ENCODE data around the gene NFATC1.

NFATC1 gene

GRCh38 chr18:79404567-79404910, 8.8 kb downstream of the NFATC1 start:
- ChIA-PET CTCF (no interaction called here), POLR2A (no interaction called here)
- TF ChIP-seq CTCF (IDR thresholded peaks at IDR 0.05; ENCODE audit: insufficient read depth, low read length, missing control alignments): no peak
- DNase-seq (ENCODE audit: low read depth, low spot score): no peak
- H3K4me3 ChIP-seq (ENCODE audit: low read depth, low read length): no peak overlapping the region

DNA sequence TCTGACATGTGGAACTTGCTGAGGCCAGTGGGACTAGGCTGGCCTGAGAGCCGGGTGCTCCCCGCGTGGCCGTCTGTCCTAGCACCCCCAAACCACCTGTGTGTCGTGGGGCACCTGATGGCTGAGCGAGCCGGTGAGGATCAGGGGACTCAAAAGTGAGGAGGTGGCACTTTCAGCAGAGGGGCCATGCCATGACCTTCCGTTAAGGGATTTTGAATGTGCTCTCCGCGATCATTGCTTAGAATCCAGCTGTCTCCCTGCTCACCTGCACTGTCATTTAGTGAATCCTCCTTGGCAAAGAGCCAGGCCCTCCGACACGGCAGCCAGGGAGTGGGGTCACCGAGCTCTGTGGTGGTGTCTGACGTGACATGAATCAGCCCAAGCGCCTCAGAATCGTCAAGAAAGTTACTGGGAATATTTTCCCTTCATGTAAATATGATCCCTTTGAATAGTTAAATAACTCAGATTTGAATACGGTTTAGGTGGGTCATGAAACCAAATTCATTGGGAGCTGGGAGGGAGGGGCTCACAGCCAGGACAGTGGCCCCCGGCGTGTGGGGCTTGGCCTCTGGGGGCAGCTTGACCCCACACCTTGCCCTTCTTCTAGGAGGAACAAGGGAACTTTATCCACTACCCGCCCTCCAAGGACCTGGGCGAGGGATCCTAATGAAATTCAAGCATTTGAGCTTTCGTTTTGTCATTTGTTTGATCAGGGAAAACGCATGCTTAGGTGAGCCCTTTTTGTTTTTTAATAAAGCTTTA, 9.5 kb downstream of the NFATC1 start:
- CTCF ChIA-PET: interaction anchor here (0.6 to 1.3 kb wide), 4 partner anchors 9 to 123 kb away, joined by 3 to 4 read pairs (median 4); partner anchors contain the start of gene NFATC1
- POLR2A ChIA-PET: no interaction called here
- DNase-seq (ENCODE audit: low read depth, low spot score): no peak
- no peak for TF ChIP-seq CTCF (IDR thresholded peaks at IDR 0.05; ENCODE audit: insufficient read depth, low read length, missing control alignments)
- no peak overlapping the region for H3K4me3 ChIP-seq (ENCODE audit: low read depth, low read length)

DNA sequence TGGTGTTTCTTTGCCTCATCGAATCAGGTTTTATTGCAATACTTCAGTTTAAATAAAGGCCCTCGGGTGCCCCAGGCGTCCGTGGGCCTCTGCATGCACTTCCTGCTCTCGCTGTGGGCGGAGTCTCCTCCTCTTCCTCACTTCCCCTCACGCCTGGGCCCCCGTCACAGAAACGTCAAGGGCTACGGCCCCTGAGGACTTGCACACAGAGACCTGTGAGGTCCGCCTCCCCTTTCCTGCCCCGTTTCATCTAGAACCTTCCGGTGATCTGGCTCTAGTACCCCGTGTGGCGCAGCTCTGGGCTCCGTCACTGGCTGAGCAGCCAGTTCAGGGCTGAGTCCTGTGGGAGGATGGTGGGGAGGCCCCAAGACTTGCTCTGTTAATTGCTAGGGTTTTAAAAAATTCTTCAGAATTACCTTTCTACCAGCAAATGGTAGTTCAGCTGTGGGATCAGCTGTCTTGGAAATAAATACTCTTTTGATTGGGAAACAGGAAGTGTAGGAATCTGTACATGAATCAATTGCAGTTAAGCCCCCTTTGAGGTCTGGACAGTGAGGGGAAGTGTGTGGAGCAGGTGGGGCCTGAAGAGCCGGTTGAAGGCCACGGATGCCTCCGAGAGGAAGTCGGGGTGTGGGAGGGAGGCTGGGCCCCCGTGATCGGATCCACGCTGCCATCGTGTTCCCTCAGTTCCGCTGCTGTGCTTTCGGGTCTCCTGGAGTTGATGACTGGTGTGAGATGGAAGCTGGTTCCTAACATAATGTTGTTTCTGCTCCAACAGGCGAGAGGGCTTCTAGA, 10.2 kb downstream of the NFATC1 start:
- no peak for DNase-seq (ENCODE audit: low read depth, low spot score)
- CTCF ChIA-PET: interaction anchor here (0.6 to 1.3 kb wide), 4 partner anchors 10 to 123 kb away, joined by 3 to 4 read pairs (median 4); partner anchors contain the start of gene NFATC1
- POLR2A ChIA-PET: no interaction called here
- no peak overlapping the region for H3K4me3 ChIP-seq (ENCODE audit: low read depth, low read length)
- no peak for TF ChIP-seq CTCF (IDR thresholded peaks at IDR 0.05; ENCODE audit: insufficient read depth, low read length, missing control alignments)

DNA sequence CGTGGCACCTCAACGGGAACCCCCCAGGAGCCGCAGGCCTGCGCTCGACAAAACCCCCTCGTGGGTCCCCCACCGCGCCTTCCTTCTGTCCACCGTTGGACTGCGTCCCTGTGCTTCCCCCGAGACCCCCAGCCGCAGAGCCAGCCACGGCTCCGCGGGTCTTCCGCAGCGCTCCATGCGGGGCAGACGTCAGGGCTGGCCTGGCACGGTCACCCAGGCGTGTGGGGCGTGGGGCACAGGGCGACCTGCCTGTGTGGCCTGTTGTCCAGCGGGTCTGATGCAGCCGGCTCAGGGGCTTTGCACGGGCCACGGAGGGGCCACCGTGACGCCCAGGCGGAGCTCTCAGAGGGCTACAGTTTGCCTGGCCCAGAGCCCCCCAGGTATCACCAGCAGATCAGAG, 11.0 kb downstream of the NFATC1 start:
- no peak overlapping the region for H3K4me3 ChIP-seq (ENCODE audit: low read depth, low read length)
- TF ChIP-seq CTCF (IDR thresholded peaks at IDR 0.05; ENCODE audit: insufficient read depth, low read length, missing control alignments): no peak
- ChIA-PET POLR2A (no interaction called here), CTCF (no interaction called here)
- no peak for DNase-seq (ENCODE audit: low read depth, low spot score)

- DNase-seq (ENCODE audit: low read depth, low spot score): no peak
- TF ChIP-seq CTCF (IDR thresholded peaks at IDR 0.05; ENCODE audit: insufficient read depth, low read length, missing control alignments): no peak
- CTCF ChIA-PET: no interaction called here
These were observed 13.6 kb downstream of the NFATC1 start for GRCh38 chr18:79409313-79409712.

GRCh38 chr18:79410171-79410641, 14.5 kb downstream of the NFATC1 start:
- no peak for TF ChIP-seq CTCF (IDR thresholded peaks at IDR 0.05; ENCODE audit: insufficient read depth, low read length, missing control alignments)
- DNase-seq (ENCODE audit: low read depth, low spot score): no peak
- ChIA-PET POLR2A (no interaction called here), CTCF (no interaction called here)
- H3K4me3 ChIP-seq (ENCODE audit: low read depth, low read length): no peak overlapping the region

More at GRCh38 chr18:79409313-79409712, 13.6 kb downstream of the NFATC1 start:
- POLR2A ChIA-PET: no interaction called here
- no peak overlapping the region for H3K4me3 ChIP-seq (ENCODE audit: low read depth, low read length)

Measured in AG04449 (cell line).